SK-N-MC (cell line): ENCODE results near the gene KRT72.

ENCODE experiments used
- DNase-seq: peaks from one replicate; pipeline ENCODE4 v3.0.0-alpha.2; 2011; ENCODE audit warnings: low read depth, low spot score
- H3K27ac ChIP-seq: fragments of 200-600 bp; sonication (generic); 2 replicates; pipeline ENCODE4 v1.5.1; 2016; ENCODE audit warnings: mixed run types
- H3K36me3 ChIP-seq: fragments of 200-600 bp; sonication (generic); 2 replicates; pipeline ENCODE4 v1.6.1; 2017; ENCODE audit warnings: antibody characterized with exemption, low read length, mixed read lengths; ENCODE audit not compliant: insufficient read depth
- H3K4me3 ChIP-seq: fragments of 200-600 bp; sonication (generic); 2 replicates; pipeline ENCODE4 v1.5.1; 2016
- H3K9ac ChIP-seq: fragments of 200-600 bp; sonication (generic); 2 replicates; pipeline ENCODE4 v1.8.0; 2017; ENCODE audit warnings: mixed run types, mixed read lengths; ENCODE audit not compliant: insufficient read length
- H3K9me3 ChIP-seq: fragments of 200-600 bp; sonication (generic); 2 replicates; pipeline ENCODE4 v1.6.1; 2017; ENCODE audit warnings: low read depth, mild to moderate bottlenecking, antibody characterized with exemption, low read length, moderate library complexity, mixed read lengths
- EZH2 ChIP-seq: fragments of 200-600 bp; sonication (generic); IDR thresholded peaks from one replicate; pipeline ENCODE4 v1.6.1; 2017; ENCODE audit warnings: antibody characterized with exemption
- FOXP2 ChIP-seq: optimal IDR thresholded peaks from 2 replicates; pipeline ENCODE3; 2011; ENCODE audit warnings: mild to moderate bottlenecking, moderate library complexity; ENCODE audit not compliant: insufficient read depth; ENCODE audit errors: extremely low read length, control extremely low read depth
- POLR2AphosphoS5 ChIP-seq: IDR thresholded peaks from 2 replicates; pipeline ENCODE4 v1.6.1; 2012; ENCODE audit warnings: mild to moderate bottlenecking, low read depth, low read length, borderline replicate concordance

The KRT72 gene

DNA sequence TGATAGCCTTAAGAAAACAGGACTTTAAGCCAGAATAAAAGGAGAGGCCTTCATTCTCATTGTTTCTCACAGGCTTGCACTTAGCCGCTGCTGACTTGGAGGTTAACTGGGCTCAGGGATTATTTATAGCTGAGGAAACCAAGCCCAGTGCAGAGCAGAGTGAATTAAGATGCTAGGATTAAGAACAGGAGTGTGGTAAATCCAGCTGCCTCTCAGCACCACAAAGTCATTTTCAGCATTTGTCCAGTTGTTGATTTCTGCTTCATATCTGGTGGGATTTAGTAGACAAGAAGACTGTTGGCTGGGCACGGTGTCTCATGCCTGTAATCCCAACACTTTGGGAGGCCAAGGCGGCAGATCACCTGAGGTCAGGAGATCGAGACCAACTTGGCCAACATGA, 31.4 kb upstream of the KRT72 start:
- Histone ChIP-seq H3K4me3 (no peak overlapping the region), H3K27ac (no peak overlapping the region), H3K36me3 (no peaks in the 10 kb centered on the region), H3K9ac (no peak overlapping the region), H3K9me3 (no peaks in the 10 kb centered on the region)
- no peak for DNase-seq
- TF ChIP-seq FOXP2: no peak
- TF ChIP-seq POLR2AphosphoS5: no peak
- TF ChIP-seq EZH2: no peak

DNA sequence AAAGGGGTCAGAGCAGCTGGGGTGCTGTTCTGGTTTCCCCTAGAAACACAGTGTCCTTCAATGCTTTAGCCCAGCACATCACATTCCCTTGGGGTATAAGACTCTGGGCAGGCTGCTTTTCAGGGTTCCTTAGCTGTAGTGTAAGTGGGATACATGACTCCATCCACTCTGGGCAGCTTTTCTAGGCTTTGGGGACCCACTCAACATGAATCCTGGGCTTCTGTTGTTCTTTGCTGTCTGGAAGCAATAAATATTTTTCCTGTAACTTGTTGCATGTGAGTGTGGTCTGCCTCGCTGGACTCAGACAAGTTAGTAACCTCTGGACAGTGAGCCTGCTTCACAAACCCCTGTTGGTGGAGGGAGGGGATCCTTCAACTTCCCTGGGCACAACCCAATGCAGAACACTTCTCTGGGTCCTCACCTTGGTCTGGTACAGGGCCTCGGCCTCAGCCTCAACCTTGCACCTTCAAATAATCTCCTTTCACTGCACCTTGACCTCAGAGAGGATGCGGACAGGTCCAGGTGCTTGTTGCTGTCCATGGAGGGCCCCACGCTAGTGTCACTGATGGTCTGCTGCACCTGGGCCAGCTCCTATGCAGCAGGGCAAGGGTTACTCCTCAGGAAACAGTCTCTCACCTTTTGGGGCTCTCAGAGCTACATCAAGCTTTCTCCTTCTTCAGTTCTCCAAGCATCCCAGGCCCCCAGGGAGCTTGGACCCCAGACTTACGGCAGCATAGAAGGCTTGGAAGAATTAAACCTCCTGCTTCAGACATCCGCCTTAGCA, 30.6 kb upstream of the KRT72 start:
- no peak overlapping the region for H3K9ac ChIP-seq
- DNase-seq: no peak
- no peak overlapping the region for H3K4me3 ChIP-seq
- no peaks in the 10 kb centered on the region for H3K36me3 ChIP-seq
- no peaks in the 10 kb centered on the region for H3K9me3 ChIP-seq
- no peak overlapping the region for H3K27ac ChIP-seq
- no peak for TF ChIP-seq EZH2
- TF ChIP-seq POLR2AphosphoS5: no peak
- TF ChIP-seq FOXP2: no peak

GRCh38 chr12:52631264-52631663, 30.0 kb upstream of the KRT72 start:
- Histone ChIP-seq H3K27ac (no peak overlapping the region), H3K4me3 (no peak overlapping the region), H3K9me3 (no peaks in the 10 kb centered on the region), H3K9ac (no peak overlapping the region), H3K36me3 (no peaks in the 10 kb centered on the region)
- no peak for DNase-seq
- TF ChIP-seq FOXP2: no peak
- TF ChIP-seq EZH2: no peak
- no peak for TF ChIP-seq POLR2AphosphoS5

GRCh38 chr12:52630599-52631200, 29.4 kb upstream of the KRT72 start:
- Histone ChIP-seq H3K9me3 (no peaks in the 10 kb centered on the region), H3K4me3 (no peak overlapping the region), H3K9ac (no peak overlapping the region), H3K27ac (no peak overlapping the region), H3K36me3 (no peaks in the 10 kb centered on the region)
- TF ChIP-seq FOXP2 (no peak), POLR2AphosphoS5 (no peak), EZH2 (no peak)
- DNase-seq: no peak

DNA sequence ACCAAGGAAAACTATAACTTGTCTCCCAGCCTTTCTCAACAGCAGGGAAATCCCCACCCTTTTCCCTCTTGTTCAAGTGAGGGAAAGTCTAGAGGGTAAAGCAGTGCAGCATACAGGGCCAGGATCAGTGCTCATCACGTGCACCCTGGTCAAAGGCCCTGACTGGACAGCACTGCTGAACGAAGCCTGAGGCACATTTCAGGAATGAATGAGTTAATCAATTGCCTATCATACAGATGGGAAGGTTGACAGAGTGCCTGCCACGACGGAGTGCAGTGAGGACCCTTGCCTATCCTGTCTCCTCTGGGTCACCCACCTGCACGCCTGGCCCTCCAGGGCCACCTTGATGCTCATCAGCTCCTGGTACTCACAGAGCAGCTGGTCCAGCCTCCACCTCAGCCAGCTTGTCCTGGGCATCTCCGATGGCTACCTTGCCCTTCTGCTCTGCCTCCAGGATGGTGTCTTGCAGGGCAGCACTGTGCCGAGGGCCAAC, 28.8 kb upstream of the KRT72 start:
- Histone ChIP-seq H3K9me3 (no peaks in the 10 kb centered on the region), H3K36me3 (no peaks in the 10 kb centered on the region), H3K4me3 (no peak overlapping the region), H3K27ac (no peak overlapping the region), H3K9ac (no peak overlapping the region)
- TF ChIP-seq FOXP2 (no peak), POLR2AphosphoS5 (no peak), EZH2 (no peak)
- no peak for DNase-seq

DNA sequence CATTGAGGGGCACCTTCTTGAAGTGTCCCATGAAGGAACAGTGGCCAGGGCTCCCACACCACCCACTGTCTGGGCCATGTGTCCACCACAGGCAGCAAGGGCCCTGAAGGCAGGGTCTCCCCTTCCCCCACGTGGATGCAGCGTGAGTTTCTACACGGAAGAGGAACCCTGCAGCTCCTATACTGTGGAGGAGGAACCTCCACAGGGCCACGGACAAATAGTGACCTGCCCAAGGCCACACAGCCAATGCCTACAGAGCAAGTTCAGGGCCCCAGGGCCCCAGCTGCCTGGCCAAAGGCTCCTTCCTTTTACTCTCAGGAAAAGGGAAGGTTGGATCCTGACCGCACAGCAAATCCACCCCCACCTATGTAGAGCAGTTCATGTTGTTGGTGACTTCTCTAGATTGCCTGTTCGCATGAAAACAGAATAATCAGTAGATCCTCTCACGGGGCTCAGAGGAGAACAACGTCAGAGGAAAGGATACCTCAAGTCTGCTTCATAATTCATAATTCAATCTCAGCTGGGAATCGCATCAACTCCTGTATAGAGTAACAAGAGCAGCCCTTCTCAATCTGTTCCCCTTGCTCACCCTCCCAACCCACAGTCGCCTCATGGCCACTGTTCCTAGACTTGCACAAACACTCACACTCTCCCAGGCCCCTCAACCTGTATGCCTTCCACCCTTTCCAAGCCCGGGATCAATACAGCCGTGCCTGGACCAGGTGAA, 28.2 kb upstream of the KRT72 start:
- H3K27ac ChIP-seq: no peak overlapping the region
- H3K4me3 ChIP-seq: no peak overlapping the region
- TF ChIP-seq EZH2: no peak
- TF ChIP-seq POLR2AphosphoS5: no peak
- no peak for TF ChIP-seq FOXP2
- H3K9me3 ChIP-seq: no peaks in the 10 kb centered on the region
- no peaks in the 10 kb centered on the region for H3K36me3 ChIP-seq
- no peak for DNase-seq
- no peak overlapping the region for H3K9ac ChIP-seq

DNA sequence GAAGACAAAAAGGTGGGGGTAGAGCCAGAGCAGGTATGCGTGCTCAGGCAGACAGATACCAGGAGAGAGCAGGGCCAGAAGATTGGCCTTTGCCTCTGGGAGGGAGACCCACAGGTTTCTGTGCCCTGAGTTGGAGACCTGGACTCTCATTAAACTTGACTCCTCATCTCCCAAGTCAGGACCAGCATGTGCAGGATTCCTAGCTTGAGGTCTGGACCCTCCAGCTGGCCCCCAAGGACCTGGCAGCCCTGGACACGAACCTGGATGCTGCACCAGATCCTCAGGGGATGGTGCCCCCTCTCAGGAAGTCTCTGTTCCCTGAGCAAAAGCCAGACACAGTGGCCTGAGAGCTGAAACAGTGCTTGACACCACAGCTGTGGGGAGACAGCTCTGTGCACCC, 27.6 kb upstream of the KRT72 start:
- Histone ChIP-seq H3K9ac (no peak overlapping the region), H3K4me3 (no peak overlapping the region), H3K27ac (no peak overlapping the region), H3K9me3 (no peaks in the 10 kb centered on the region), H3K36me3 (no peaks in the 10 kb centered on the region)
- DNase-seq: no peak
- no peak for TF ChIP-seq FOXP2
- TF ChIP-seq EZH2: no peak
- no peak for TF ChIP-seq POLR2AphosphoS5

GRCh38 chr12:52628111-52628507, 26.8 kb upstream of the KRT72 start:
- Histone ChIP-seq H3K36me3 (no peaks in the 10 kb centered on the region), H3K4me3 (no peak overlapping the region), H3K9me3 (no peaks in the 10 kb centered on the region), H3K27ac (no peak overlapping the region), H3K9ac (no peak overlapping the region)
- DNase-seq: no peak
- TF ChIP-seq FOXP2: no peak
- TF ChIP-seq EZH2: no peak
- TF ChIP-seq POLR2AphosphoS5: no peak
